ENCODE data around the gene MRGPRE. TPM values are rescaled to one million over a fixed set of nuclear protein-coding genes. Genes with fewer than 3 reads are reported as not detected.

Gene MRGPRE
- polyA plus RNA-seq, 1 donor, result not detected

DNA sequence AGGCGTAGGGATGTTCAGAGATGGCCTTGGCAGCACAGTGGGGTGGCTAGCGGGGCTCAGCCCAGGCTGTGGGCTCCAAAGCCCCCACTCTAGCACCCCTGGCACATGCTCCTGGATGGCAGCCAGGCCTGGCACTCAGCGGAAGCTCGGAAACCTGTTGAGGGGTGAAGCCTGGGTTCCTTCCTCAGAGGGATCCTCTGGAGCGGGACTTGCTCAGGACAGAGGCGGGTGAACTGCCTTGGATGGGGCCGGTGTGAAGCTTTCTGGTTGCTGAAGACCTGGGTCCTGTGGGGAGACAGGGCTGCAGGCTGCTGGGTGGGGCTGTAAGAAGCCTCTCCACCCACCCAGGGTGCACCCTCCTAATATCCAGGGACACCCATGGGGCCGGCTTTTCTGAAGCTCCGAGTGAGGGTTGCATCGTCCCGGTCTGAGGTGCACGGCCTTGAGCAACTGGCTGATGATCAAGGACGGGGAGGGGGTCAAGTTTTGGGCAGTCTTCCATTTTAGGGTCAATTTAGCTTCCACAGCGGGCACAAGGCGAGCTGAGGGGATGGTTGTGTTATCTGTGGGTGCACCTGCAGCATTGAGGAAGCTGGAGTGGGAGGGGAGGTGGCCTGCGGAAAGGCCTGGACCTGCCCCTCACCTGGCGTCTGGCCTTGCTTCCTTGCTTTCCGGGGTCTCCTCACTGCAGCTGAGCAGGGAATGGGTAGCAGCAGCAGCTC lies 5.2 kb downstream of the MRGPRE start:
- no peak for DNase-seq

DNA sequence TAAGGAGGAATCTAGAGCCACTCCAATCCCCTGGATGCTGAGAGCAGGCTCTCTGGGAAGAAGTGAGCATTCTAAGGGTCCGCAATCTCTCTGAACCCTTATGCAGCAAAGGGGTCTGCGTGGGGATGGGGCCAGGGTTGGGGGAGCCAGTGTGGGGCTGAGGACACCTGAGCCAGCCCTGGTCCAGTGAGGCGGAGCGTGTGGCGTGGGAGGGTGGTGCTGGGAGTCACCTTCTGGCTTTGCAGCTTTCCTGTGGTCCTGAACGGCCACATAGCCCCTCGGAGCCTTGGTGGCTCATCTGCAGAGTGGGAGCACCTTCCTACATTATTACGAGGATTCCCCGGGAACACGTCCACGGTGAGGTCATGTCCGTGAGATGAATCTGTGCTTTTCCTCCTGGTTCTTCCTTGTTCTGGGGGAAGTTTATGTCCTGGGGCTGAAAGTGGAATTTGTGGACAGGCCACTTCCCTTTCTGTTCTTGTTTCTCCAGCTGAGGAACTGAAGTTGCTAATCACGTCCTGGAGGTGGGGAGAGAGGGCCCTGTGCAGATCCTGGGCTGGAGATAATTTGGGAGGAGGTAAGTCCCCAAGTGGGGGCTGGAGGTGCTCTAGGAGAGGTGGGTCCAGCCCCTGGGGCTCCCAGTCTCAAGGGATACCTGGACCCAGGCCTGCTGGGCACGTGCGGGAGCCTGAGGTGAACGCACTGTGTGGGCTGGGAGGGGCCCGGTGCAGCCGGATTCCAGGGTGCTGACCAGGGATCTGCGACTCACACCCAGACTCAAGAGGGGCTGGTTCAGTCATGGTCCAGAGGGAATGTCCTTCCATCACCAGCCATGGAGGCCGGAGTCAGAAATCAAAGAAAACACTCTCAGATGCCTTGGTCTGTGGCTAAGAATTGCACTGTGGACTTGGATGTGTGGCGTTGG lies 6.1 kb downstream of the MRGPRE start:
- DNase-seq, result no peak

- no peak for DNase-seq
These were observed 7.0 kb downstream of the MRGPRE start for GRCh38 chr11:3225159-3225758.

DNA sequence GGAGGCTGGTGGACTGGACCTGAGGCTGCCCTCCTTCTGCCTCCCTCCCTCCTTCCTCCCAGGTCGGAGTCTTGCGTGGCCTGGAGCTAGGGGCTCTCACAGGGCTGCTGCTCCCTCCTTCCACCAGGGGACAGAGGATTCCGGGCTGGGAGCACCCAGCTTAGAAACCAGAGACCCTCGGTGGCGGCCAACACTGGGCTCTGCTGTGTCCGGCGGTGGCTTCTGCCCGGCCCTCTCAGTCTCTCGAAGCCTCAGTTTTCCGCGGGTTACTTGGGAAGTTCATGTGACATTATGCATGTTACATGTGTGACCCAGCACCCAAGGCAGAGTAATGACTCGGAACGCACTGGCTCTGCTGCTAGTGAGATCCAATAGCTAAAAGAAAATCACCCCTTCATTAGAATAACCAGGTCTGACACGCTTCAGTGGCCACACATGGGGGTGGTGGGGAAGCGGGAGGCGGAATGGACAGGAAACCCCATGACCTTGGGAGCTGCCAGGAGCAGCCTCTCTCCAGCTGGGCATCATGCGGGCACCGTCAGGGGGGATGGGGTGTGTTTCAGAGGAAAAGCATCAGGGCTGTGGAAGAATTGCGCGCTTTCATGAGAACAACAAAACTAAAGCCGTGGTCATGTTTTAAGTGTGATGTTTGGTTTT lies 7.7 kb downstream of the MRGPRE start:
- DNase-seq, result no peak

- no peak for DNase-seq
These were observed 8.3 kb downstream of the MRGPRE start for GRCh38 chr11:3223932-3224381.

- DNase-seq, result no peak
These were observed 9.0 kb downstream of the MRGPRE start for GRCh38 chr11:3222941-3223915.

- DNase-seq, result no peak
These were observed 10.0 kb downstream of the MRGPRE start for GRCh38 chr11:3222003-3222855.

- no peak for DNase-seq
These were observed 10.7 kb downstream of the MRGPRE start for GRCh38 chr11:3221408-3222002.

- DNase-seq, result no peak
These were observed 11.5 kb downstream of the MRGPRE start for GRCh38 chr11:3220521-3221407.

DNA sequence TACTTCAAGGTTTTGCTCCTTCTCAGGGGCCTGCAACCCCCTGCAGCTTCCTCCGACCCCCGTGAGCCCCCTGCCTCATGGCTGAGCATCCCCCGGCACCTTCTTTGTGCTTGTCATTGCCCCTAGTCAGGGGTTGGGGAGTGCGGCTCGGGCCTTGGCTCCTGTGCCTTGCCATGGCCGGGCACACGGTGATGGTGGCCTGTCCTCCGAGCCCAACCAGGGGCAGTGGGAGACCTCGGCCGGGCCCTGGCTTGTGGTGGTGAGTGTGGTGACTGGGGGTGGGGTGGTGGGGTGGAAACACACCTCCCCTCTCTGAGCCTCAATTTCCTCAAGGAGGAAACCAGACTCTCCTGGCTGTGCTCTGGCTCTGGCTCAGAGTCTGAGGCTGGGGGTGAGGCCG lies 12.1 kb downstream of the MRGPRE start:
- DNase-seq, result no peak

DNA sequence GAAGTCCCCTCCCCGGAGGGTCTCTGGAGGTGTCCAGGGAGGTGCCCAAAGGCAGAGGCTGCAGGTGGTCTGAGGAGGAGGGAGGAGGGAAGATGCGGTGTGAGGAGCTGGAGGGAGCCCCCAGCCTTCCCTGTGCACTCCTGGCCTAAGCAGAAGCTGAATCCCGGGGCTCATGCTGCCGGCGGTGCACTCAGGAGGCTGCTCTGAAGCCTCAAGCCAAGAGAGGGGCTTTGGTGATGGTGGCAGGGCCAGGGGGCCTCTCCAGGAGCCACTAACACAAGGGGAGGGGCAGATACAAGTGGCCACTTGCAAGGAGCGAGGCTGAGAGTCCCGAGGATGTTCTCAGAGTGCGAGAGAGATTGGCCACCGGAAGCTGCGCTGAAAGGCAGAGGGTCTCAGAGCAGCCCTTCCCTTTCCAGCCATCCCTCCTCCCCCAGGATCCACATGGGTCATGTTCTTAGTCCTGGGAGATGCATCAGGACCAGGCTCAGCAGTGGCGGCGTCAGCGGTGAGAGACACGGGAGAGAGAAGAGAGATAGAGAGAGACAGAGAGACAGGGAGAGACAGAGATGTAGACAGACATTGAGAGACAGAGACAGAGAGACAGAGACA lies 12.8 kb downstream of the MRGPRE start:
- no peak for DNase-seq

DNA sequence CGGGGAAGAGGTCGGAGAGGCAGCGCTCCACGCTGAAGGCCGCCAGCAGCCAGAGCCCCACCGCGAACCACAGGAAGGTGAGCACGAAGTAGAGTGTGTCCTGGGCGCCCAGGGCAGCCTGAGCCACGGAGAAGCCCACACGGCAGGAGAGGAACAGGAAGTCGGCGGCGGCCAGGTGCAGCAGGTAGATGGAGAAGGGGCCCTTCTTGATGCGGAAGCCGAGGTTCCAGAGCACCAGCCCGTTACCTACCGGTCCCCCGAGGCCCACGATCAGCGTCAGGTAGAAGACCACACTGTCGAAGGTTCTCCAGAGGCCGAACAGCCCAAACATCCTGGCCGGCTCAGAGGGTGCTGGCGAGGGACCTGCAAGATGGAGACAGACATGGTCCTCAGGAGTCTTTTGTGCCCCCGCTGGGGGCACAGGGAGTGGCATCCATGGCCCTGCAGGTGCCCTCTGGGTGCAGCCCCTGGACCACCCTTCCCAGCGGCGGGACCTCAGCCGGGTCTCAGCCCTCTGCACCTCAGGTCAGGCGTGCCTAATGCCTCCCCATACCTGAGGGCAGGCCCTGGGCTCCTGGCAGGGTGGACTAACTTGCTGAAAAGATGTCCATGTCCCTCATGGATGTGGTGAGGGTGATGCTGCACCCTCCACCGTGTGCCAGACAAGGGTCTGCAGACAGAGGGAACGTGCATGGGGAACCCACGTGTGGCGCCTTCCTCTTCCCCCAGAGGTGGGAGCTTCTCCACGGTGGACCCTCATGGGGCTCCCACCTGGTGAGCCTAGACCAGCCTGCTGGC lies 13.5 kb downstream of the MRGPRE start, which contains the start of gene MRGPRG:
Gene MRGPRG (minus strand): TSS at position 331 of the 798 bp plus-strand sequence. CDS start 0 bp downstream, at position 331.
- no peak for DNase-seq

- no peak for DNase-seq
These were observed 14.3 kb downstream of the MRGPRE start for GRCh38 chr11:3217818-3218482.

- no peak for DNase-seq
These were observed 16.1 kb downstream of the MRGPRE start for GRCh38 chr11:3216027-3216525.

DNA sequence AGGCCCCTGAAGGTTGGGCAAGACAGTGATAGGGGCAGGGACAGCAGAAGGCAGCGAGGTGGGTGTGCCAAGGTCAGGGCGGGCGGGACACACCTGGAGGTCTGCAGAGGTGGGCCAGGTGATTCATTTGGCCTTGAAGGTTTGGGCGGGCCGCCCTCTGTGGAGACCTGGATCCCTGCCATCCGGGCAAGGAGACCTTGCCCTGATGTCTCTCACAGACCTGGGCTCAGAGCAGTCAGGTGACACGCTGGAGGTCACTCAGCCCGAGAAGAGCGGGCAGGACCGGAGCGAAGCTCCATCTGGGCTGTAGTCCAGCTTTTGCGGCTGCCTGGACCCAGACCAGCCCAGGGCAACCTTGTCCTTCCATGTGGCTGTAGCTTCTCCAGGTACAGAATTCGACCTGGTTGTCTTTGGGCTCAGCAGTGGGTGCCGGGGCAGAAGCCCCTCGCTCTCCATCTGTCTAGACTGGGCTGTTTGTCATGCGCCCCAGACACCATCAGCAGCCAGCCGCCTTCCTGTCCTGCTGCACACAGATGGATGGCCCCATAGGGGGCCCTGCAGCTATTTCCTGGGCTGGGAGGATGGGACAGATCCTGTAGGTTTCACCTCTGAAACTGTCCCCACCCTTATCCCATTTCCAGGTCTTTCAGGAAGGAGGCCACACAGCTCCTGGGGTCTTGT lies 16.7 kb downstream of the MRGPRE start:
- DNase-seq, result no peak

DNA sequence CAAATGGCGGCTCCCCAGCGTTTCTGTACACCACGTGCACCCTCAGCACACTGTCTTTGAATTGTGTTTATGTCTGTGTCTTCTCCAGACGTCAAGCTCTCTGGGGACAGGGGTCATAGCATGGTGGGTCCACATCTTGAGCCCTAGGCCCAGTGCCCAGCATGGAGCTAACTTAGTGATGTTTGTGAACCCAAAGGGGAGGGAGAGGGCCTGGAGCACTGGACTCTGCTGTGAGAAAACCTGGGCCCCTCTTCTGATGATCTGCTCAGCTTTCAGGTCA lies 17.9 kb downstream of the MRGPRE start:
- DNase-seq, result no peak

All from hindlimb muscle (tissue), 1 donor.